HK-2 (cell line): Measurements from ENCODE around the gene RNF144B.

Experiments used
- DNase-seq: peaks from one replicate; pipeline ENCODE4 v3.0.0-alpha.2; 2018; ENCODE audit not compliant: unreplicated experiment

RNF144B gene

DNA sequence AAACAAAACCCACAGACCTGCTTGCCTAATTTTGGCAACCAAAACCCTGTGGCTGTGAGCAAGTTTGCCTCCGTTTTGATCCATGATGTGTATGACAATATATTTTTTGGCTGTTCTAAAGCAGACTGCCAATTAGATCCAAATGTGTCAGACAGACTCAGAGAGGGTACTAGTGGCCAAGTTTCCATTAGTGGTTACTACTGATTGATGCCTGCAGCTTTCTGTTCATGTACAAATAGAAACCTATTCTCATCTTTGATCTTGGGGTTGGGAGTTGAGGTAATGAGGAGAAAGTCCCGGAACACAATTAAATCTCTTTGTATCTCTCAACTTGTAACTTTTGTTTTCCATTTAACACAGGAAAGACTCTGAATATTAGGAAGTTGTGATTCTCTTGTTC is 100.9 kb downstream of the RNF144B start:
- DNase-seq = no peak

- peak; percentile 17 for DNase-seq
These were observed 101.5 kb downstream of the RNF144B start for GRCh38 chr6:18488526-18489270.

DNA sequence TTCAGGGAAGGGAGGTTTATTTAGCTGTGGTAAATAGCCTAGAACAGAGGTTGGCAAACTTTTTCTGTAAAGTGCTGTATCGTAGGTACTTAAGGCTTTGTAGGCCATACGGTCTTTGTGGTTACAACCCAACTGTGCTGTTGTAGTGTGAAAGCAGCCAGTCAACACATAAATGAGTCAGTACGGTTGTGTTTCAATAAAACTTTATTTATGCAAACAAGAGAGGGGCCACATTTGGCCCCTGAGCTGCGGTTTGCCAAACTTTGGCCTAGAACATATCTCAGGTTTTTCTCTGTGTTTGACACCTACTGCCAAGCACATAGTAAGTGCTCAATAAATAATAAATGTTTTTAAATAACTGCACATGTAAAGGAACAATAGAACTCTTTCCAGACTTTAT is 102.2 kb downstream of the RNF144B start:
- no peak for DNase-seq

GRCh38 chr6:18491308-18492045 is 104.3 kb downstream of the RNF144B start:
- peak; percentile 64 for DNase-seq

DNA sequence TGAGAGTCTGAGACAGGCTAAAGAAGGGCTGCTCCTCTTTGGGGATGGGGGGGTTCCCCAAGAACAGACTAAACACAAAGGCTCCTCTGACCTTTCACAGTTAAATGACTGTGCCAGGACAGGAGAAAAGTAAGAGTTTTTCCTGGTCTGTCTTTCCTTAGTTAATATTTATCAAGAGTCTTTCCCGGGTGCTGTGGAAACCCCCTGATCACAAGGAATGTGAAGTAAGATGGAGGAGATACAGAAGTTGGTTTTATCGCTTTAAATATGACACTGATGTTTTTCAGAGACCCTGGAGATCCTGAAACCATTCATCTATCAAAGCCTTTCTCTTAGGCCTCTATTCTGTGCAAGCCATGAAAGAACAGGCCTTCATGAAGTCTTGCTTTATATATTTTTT is 105.8 kb downstream of the RNF144B start:
- peak; percentile 26 for DNase-seq

DNA sequence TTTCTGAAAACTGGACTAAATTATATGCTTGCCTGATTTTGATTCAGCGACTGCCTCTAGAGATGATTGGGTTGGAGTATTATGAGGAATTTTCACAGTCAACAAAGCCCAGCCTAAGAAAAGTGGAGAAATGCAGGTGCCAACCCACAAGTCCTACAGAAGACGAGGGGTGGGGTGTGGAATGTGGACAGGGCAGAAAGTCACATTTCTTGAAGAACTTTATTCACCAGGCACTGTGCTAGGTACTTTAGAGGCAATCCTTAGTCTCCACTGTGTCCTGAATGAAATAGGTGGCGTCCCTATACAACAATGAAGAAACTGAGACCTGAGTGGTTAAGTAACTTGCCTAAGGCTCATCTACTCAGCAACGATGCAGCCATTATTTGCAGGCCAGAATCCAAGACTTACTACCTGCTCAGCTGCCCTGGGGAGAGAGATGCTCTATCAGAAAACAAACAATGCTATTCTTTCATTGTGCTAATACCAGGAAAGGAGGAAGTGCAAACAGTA is 106.3 kb downstream of the RNF144B start:
- DNase-seq = peak; percentile 45

DNA sequence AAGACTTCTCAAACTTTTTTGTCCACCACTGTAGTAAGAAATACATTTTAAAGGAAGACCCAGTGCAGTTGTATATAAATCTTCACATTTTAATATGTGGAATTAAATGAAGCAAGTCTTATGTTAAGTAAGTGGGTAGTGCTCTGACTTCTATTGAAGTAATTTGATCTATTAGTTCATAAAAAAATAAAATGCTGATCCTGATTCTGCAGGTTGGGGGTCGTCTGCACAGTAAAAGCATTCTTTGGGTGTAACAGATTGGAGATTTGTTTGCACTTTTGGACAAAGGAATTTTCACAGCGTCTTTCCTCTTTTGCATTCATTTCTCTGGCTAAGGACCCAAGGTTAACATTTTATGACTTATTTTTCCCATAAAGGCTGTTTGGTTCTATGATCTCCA is 106.8 kb downstream of the RNF144B start:
- DNase-seq = no peak

DNA sequence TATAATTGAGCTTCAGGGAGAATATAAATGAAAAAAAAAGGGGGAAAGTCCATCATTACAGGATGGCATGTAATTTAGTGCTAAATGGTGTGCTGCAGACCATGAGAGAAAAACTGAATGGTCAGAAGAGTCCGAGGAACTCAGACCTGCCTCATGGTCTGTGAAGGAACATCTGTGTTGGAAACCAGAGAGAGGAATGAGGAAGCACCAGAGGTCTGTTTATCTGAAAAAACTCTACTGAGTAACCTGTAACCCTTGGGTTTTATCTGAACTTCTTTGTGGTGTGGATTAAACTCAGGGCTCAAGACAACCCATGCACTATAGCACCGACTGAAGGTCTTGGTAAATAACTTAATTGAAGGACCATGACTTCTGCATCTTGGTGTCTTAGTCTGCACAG is 108.1 kb downstream of the RNF144B start:
- DNase-seq = no peak

GRCh38 chr6:18496462-18496861 is 109.3 kb downstream of the RNF144B start:
- no peak for DNase-seq

DNA sequence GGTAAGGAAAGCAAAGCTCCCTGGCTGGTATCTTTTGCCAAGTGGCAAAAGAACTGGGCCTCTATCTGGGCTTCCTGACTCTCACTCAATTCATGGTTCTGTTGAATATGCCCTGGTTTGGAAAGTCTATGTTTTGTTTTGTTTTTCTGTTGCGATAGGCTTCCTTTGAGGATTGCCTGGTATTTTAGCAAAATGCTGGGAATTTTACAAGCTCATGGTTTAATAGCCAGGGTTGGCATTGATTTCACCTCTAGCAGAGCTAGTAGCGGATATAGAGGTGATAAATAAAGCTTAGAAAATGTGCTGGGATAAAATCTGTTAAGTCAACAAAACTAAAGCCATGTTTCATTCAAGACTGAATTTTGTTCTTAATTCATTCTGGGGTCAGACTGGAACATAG is 109.9 kb downstream of the RNF144B start:
- DNase-seq = no peak

- DNase-seq = no peak
These were observed 111.3 kb downstream of the RNF144B start for GRCh38 chr6:18498408-18498807.

DNA sequence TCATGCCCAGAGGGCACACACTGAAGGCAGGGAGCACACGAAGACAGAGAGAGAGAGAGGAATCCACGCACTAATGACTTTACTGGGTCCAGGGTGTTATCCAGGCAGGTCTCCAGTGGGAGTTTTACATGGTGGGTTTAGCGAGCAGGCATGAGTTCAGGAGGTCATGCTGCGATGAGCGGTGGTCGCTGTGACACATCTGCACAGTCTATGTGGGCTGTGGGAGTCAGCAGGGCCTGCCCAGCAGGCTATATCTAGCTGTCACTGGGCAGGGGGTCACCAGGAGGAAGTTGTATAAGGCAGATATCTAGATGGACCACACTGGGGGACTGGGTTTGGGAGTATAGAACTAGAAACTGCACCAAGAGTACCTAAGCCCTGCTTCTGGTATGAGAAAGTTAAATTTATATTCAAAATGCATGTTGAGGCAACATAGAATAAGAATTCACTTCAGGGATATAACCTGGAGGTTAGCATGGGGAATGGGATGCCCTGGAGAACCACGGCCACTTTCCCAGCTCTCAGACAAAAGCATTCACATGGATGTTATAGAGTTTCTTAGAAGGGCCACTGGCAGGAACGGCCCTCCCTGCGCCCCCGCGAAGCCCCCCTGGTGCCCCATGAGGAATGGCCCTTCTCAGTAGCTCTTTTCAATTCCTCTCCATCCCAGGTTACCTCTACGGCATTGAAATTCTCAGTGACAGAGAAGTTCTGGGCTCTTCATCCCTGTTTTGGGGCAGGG is 113.9 kb downstream of the RNF144B start:
- no peak for DNase-seq

GRCh38 chr6:18501663-18502013 is 114.5 kb downstream of the RNF144B start:
- peak; percentile 52 for DNase-seq

DNA sequence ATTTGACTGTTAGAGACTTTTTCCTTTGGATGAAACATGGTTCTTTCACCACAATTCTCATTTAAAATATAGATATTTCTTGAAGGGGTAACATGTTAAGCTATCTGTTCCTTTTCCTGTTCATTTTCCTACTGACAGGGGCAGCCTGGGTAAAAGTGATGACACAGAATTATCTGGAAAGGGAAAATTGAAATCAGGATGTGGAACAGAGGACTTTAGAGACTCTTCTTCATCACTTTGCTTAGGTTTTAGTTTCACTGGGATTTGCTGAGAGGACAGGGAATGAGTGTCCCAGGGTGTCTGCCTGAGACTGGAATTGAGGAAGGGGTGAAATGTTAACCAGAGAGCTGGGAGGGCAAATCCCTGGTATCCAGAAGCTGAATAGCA is 116.0 kb downstream of the RNF144B start:
- DNase-seq = no peak

DNA sequence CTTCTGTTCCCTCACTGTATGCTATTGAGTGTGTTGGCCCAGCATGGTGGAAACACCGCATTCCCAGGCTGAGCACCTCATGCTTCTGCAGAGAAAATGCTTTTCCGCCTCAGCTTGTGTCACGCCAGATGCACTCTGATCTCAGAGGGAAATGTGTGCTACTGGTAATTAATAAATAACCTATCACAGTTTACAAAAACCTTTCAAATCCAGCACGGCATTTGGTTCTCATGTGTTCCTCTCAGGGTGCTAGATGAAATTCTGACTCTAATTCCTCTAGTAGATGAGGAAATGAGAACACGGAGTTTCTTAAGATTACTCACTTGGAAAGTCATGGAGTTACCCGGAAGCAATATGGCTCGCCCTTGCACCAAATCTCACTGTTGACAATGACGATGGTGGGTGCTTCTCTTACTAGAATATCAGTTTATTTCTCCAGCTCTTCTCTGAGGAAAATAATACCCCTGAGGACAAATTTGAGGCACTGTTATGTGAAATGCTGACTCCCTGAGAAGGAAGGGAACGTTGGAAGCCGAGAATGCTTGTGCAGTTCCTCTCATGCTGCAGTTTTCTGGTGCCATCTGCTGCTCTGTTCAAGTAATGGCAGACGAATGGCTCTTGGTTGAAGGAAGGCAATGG is 116.6 kb downstream of the RNF144B start:
- peak; percentile 65 for DNase-seq

DNA sequence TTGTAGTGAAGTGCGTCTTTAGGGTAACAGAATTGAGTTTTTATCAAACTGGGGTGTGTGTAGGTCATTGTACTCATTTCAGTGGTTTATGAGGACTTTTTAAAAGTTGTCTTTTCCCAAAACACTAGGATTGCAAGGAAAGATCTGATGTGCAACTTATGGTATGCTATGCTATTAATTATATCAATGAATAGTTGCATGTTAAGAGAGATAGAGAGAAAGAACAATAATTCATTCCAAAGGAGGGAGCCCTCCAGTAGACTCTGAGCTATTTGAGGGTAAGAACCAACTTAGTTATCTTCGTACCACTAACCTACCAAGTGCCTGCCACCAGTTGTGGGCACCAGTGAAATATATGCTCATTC is 117.1 kb downstream of the RNF144B start:
- DNase-seq = no peak

- no peak for DNase-seq
These were observed 119.3 kb downstream of the RNF144B start for GRCh38 chr6:18506382-18507017.

DNA sequence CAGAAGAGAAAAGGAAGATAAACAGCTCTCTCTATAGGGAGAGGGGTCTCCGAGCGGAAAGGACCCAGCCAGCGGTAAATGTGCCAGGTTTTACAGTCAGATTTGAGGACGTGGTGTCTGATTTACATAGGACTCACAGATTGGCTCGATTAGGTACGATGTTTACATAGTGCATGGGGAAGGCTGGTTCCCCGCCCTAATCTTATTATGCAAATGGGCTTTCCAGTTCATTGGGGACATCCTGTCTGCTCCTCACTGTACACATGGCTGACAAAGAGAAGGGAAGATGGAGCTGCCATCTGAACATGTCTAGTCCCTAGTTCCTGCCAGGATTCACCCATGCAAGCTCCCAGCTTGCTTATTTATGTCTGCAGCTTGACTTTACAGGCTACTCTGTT is 119.9 kb downstream of the RNF144B start:
- no peak for DNase-seq

DNA sequence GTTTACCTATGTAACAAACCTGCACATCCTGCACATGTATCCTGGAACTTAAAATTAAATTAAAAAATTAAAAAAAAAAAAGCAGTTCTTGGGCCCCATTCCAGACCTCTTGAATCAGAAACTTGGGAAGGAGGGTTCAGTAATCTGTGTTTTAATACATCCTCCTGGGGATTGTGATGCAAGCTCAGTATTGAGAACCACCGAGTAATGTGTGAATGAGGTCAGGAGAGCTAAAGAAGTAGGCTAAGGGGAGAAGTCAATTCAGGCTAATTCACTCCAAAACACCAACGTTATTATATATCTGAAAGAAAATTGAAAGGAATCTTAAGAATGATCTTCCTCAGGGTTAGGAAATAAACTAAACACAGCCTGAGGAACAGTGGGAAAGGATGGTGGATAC is 120.4 kb downstream of the RNF144B start:
- no peak for DNase-seq

GRCh38 chr6:18509871-18510643 is 122.9 kb downstream of the RNF144B start:
- no peak for DNase-seq

DNA sequence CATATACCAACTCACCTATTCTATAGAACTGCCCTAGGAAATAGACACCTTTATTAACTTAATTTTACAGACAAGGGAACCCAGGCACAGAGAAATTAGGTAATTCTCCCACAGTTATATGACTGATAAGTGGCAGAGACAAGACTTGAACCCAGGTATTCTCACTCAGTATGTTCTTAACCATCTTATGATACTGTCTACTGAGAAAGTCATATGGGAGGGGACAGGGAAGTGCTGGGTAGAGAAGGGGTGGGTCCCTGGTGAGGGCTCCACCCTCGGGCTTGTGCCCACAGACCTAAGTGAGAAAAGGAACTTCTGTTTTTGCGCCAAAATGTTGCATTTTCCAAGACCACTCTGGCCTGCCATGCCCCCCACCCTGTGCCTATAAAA is 123.5 kb downstream of the RNF144B start:
- no peak for DNase-seq
